GM10266 (cell line): ENCODE measurements around the gene ODC1.

Experiments used
- DNase-seq: peaks from one replicate; pipeline ENCODE4 v3.0.0; 2012; ENCODE audit errors: extremely low spot score
- CTCF ChIP-seq: IDR thresholded peaks from 2 replicates; pipeline ENCODE4 v1.5.1; 2012; ENCODE audit warnings: mild to moderate bottlenecking, low read depth; ENCODE audit not compliant: control insufficient read depth, insufficient read depth; ENCODE audit errors: missing control alignments

Gene ODC1

GRCh38 chr2:10411557-10411956, 36.6 kb downstream of the ODC1 start:
- no peak for DNase-seq
- TF ChIP-seq CTCF = no peak

GRCh38 chr2:10410823-10411437, 37.2 kb downstream of the ODC1 start:
- TF ChIP-seq CTCF = no peak
- DNase-seq = no peak

GRCh38 chr2:10410001-10410822, 37.9 kb downstream of the ODC1 start:
- DNase-seq = peak; percentile 71
- no peak for TF ChIP-seq CTCF

GRCh38 chr2:10408649-10409579, 39.2 kb downstream of the ODC1 start:
- peak; percentile 89 for DNase-seq
- TF ChIP-seq CTCF = peak; percentile 98

- DNase-seq = peak; percentile 53
- TF ChIP-seq CTCF = no peak
Observed at GRCh38 chr2:10407841-10408648, 40.1 kb downstream of the ODC1 start.

- TF ChIP-seq CTCF = no peak
- no peak for DNase-seq
Observed at GRCh38 chr2:10407432-10407831, 40.7 kb downstream of the ODC1 start.
